ENCODE data around the gene MKNK1. TPM values are rescaled to one million over a fixed set of nuclear protein-coding genes. Genes with fewer than 3 reads are reported as not detected.

Gene MKNK1
- total and polyA plus RNA-seq, 2 of the 8 experiments (the other 6 are each of a cell fraction or from before 2014, with no cell fraction given), result 13.9 to 21.5 TPM

DNA sequence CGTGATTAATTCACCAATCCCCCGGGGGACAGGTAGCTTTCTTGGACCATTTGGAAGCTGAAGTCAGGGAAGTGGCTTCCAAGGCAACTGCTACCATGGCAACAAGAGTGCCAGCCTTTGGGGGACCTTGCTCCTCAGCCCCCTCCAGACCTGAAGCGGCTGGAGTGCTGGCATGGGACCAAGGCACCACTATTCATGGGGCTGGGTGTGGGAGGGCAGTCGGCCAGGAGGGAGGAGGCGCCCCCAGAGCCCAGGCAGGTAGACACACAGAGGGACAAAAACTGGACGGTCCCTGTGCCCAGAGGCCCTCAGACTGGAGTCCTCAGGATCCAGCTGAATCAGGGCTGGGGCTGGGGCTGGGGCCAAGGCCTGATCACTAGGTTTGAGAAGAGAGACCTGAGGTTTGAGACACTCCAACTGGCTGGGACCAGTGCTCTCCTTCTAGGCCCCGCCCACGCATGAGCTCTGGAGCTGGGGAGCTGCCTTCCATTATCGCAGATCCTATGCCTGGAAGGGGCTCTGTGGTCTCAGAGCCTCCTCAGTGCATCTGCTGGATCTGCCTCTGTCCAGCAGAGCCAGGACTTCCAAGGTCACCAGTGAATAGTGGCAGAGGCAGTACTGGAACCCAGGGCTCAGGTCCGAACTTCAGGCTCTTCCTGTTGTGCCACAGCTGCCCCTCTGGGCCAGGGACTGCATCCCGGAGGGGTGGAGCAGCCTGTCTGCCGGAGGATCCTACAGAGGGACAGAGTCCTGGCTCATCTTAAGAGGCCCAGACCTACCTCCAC lies 49.3 kb downstream of the MKNK1 start:
- H3K9me3 ChIP-seq (ENCODE audit: insufficient read depth in 2 of 2, low read depth in 1 of 2, low read length in 1 of 2), result no peaks in the 10 kb centered on the region
- H4K5ac ChIP-seq (ENCODE audit: insufficient read length, low read depth, low read length), result no peak overlapping the region
- no peak overlapping the region for H3K4me3 ChIP-seq (ENCODE audit: extremely low read depth in 1 of 4, insufficient read depth in 2 of 4, low read depth in 3 of 4, low read length in 4 of 4)
- H3K23me2 ChIP-seq (ENCODE audit: low read depth, low read length), result no peaks in the 10 kb centered on the region
- no peak overlapping the region for H2BK15ac ChIP-seq (ENCODE audit: low read length)
- no peak overlapping the region for H2AFZ ChIP-seq (ENCODE audit: low read length)
- no peak for DNase-seq (ENCODE audit: low read depth in 1 of 2, low spot score in 2 of 2)
- H2AK5ac ChIP-seq (ENCODE audit: low read depth, low read length), result no peak overlapping the region
- no peak overlapping the region for H2BK5ac ChIP-seq (ENCODE audit: low read depth, low read length)
- H2BK20ac ChIP-seq (ENCODE audit: low read length), result no peak overlapping the region
- no peak for FAIRE-seq
- TF ChIP-seq SIX5 (IDR thresholded peaks at IDR 0.05; ENCODE audit: low read depth, low read length), result no peak
- TF ChIP-seq TBP (IDR thresholded peaks at IDR 0.05; ENCODE audit: low read depth, low read length), result no peak
- no peak for TF ChIP-seq POLR2AphosphoS5 (IDR thresholded peaks at IDR 0.05; ENCODE audit: low read depth, low read length)
- no peak for TF ChIP-seq BRCA1 (IDR thresholded peaks at IDR 0.05; ENCODE audit: low read depth, low read length)
- TF ChIP-seq EGR1 (IDR thresholded peaks at IDR 0.05; ENCODE audit: borderline replicate concordance, low read depth, low read length), result no peak
- no peak for TF ChIP-seq SP4 (IDR thresholded peaks at IDR 0.05; ENCODE audit: low read length)
- TF ChIP-seq TCF12 (IDR thresholded peaks at IDR 0.05; ENCODE audit: low read depth, low read length), result no peak
- no peak for TF ChIP-seq MAFK (IDR thresholded peaks at IDR 0.05; ENCODE audit: low read depth, low read length)
- TF ChIP-seq CBX8 (IDR thresholded peaks at IDR 0.05; ENCODE audit: borderline replicate concordance, low read depth, low read length), result no peak
- no peak for TF ChIP-seq NANOG (IDR thresholded peaks at IDR 0.05; ENCODE audit: insufficient read depth, low read depth, low read length, poor library complexity, severe bottlenecking)
- no peak overlapping the region for H2BK120ac ChIP-seq (replicated peaks; ENCODE audit: low read depth, low read length)
- 92% methylated on average over 12 of the region's 12 CpGs; no CpG with 5 or more reads in 1 of the 2 experiments for WGBS, 2 experiments (ENCODE audit: extremely low coverage in 1 of 2, insufficient coverage in 1 of 2, insufficient read length in 1 of 2, insufficient replicate concordance in 2 of 2, low coverage in 1 of 2, low lambda C conversion rate in 2 of 2, missing lambda C conversion rate in 1 of 2)
- H3K14ac ChIP-seq (ENCODE audit: insufficient read length), result no peak overlapping the region
- no peak overlapping the region for H3K27ac ChIP-seq (ENCODE audit: low read depth, low read length)
- H3K9ac ChIP-seq (replicated peaks in 1 of 4; ENCODE audit: extremely low read depth in 1 of 4, low read depth in 3 of 4, low read length in 3 of 4), result no peak overlapping the region
- no peak overlapping the region for H3K18ac ChIP-seq (ENCODE audit: extremely low read depth, low read length)
- peaks cover 0 to 4% (median 1%) of the 10 kb centered on the region in 4 experiments; a peak in 3 of 7 replicates for H3K27me3 ChIP-seq (replicated peaks in 1 of 4; ENCODE audit: control insufficient read depth in 3 of 4, extremely low read depth in 1 of 4, insufficient read depth in 3 of 4, low read length in 3 of 4)
- H3K36me3 ChIP-seq (ENCODE audit: control insufficient read depth in 2 of 4, insufficient read depth in 4 of 4, low read length in 3 of 4), result no peaks in the 10 kb centered on the region
- H3K56ac ChIP-seq (replicated peaks; ENCODE audit: insufficient read length, low read depth, low read length), result no peak overlapping the region
- no peaks in the 10 kb centered on the region for H4K20me1 ChIP-seq (replicated peaks in 1 of 2; ENCODE audit: control insufficient read depth in 1 of 2, insufficient read depth in 2 of 2, low read length in 2 of 2)
- POLR2A ChIA-PET (ENCODE audit: partially characterized antibody), result no interaction called here
- no peaks in the 10 kb centered on the region for H3K79me2 ChIP-seq (ENCODE audit: control insufficient read depth in 1 of 2, insufficient read depth in 2 of 2, low read length in 2 of 2)
- no peaks in the 10 kb centered on the region; the same call in 1 of the 2 replicates for H3K79me1 ChIP-seq (ENCODE audit: low read depth, low read length)
- H3K4ac ChIP-seq (replicated peaks; ENCODE audit: insufficient read length, low read depth, low read length), result no peak overlapping the region
- CTCF ChIA-PET (ENCODE audit: partially characterized antibody), result interaction anchor here (1.0 to 2.7 kb wide), 4 partner anchors 9 to 49 kb away, joined by 3 to 17 read pairs (median 4); partner anchors contain the start of gene MKNK1
- no peak overlapping the region for H2BK12ac ChIP-seq (ENCODE audit: low read depth, low read length)
- H4K91ac ChIP-seq (replicated peaks; ENCODE audit: insufficient read length, low read length), result no peak overlapping the region
- no peak overlapping the region for H3K23ac ChIP-seq (ENCODE audit: insufficient read length)
- H3K4me2 ChIP-seq (ENCODE audit: insufficient read depth in 1 of 2, low read depth in 2 of 2, low read length in 2 of 2), result no peak overlapping the region
- H3K4me1 ChIP-seq (replicated peaks in 1 of 4; ENCODE audit: control insufficient read depth in 3 of 4, insufficient read depth in 4 of 4, low read length in 3 of 4), result peaks cover 0 to 12% (median 8%) of the 10 kb centered on the region in 4 experiments; a peak in 6 of 7 replicates
- no peak overlapping the region for H4K8ac ChIP-seq (ENCODE audit: extremely low read depth, insufficient read depth, low read length)

Measured in H1 (cell line).